ENCODE data around the gene DBF4. TPM values are rescaled to one million over a fixed set of nuclear protein-coding genes. Genes with fewer than 3 reads are reported as not detected.
"Not testable (repeated sequence)": the region's sequence is repeated elsewhere in the genome, so short reads cannot be mapped to it uniquely, and the experiment has no call there.

DBF4 gene
- polyA plus RNA-seq, 1 of the 3 experiments (the other 2 are of a cell fraction), result 7.6 TPM

DNA sequence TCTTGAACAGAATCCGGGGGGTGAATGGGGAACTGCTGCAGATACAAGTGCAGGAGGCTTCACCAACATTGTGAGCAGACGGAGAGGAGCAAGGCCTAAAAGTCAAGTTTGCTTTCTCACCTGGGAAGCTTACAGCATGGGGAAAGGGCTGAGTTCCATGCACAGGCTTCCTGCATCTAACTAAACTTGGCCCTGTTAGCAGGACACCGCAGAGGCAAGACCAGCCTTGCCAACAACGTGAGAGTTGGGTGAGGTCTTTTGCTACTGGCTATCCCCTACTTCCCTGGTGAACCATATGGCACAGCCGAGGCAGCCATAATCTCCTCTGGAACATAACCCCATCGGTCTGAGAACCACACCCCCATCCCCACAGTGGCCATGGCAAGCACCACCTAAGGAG, 43.6 kb downstream of the DBF4 start (continued):
- TF ChIP-seq, protein P1, sequence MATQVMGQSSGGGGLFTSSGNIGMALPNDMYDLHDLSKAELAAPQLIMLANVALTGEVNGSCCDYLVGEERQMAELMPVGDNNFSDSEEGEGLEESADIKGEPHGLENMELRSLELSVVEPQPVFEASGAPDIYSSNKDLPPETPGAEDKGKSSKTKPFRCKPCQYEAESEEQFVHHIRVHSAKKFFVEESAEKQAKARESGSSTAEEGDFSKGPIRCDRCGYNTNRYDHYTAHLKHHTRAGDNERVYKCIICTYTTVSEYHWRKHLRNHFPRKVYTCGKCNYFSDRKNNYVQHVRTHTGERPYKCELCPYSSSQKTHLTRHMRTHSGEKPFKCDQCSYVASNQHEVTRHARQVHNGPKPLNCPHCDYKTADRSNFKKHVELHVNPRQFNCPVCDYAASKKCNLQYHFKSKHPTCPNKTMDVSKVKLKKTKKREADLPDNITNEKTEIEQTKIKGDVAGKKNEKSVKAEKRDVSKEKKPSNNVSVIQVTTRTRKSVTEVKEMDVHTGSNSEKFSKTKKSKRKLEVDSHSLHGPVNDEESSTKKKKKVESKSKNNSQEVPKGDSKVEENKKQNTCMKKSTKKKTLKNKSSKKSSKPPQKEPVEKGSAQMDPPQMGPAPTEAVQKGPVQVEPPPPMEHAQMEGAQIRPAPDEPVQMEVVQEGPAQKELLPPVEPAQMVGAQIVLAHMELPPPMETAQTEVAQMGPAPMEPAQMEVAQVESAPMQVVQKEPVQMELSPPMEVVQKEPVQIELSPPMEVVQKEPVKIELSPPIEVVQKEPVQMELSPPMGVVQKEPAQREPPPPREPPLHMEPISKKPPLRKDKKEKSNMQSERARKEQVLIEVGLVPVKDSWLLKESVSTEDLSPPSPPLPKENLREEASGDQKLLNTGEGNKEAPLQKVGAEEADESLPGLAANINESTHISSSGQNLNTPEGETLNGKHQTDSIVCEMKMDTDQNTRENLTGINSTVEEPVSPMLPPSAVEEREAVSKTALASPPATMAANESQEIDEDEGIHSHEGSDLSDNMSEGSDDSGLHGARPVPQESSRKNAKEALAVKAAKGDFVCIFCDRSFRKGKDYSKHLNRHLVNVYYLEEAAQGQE (IDR thresholded peaks at IDR 0.05; ENCODE audit: low read depth, low read length), result no peak
- no peak for TF ChIP-seq CHD2 (IDR thresholded peaks at IDR 0.05; ENCODE audit: low read length, partially characterized antibody)
- TF ChIP-seq POLR2AphosphoS5 (IDR thresholded peaks at IDR 0.05; ENCODE audit: low read depth, low read length), result no peak
- TF ChIP-seq JUND (IDR thresholded peaks at IDR 0.05), result no peak
- TF ChIP-seq RFX5 (IDR thresholded peaks at IDR 0.05; ENCODE audit: low read length), result no peak

DNA sequence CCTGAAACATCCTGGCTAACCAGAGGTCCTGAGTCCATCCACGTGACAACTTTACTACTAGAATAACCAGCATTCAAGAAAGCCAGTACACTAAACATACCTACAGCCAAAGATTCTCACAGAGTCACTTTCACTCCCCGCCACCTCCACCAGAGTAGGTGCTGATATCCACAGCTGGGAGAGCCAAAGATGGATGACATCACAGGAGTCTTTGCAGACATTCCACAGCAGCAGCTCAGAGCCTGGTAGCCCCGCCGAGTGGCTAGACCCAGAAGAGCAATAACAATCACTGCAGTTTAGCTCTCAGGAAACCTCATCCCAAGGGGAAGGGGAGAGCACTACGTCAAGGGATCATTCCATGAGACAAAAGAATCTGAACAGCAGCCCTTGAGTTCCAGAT, 44.3 kb downstream of the DBF4 start:
- TF ChIP-seq NFIC (IDR thresholded peaks at IDR 0.05; ENCODE audit: borderline replicate concordance) (no peak), GATA2 (CRISPR knock-in tag; IDR thresholded peaks at IDR 0.05) (no peak), YY1 (IDR thresholded peaks at IDR 0.05; ENCODE audit: low read depth) (no peak), MXI1 (IDR thresholded peaks at IDR 0.05; ENCODE audit: low read depth, low read length) (no peak), FOXM1 (IDR thresholded peaks at IDR 0.05; ENCODE audit: low read depth) (no peak), MEF2A (IDR thresholded peaks at IDR 0.05; ENCODE audit: borderline replicate concordance, low read depth) (no peak), GABPA (IDR thresholded peaks at IDR 0.05; ENCODE audit: low read depth) (no peak), RXRA (IDR thresholded peaks at IDR 0.05; ENCODE audit: borderline replicate concordance, low read depth) (no peak), FOSL2 (IDR thresholded peaks at IDR 0.05; ENCODE audit: borderline replicate concordance, low read depth) (no peak), POLR2AphosphoS5 (IDR thresholded peaks at IDR 0.05; ENCODE audit: low read depth, low read length) (no peak), NRF1 (IDR thresholded peaks at IDR 0.05; ENCODE audit: low read depth, low read length) (no peak), SMC3 (IDR thresholded peaks at IDR 0.05; ENCODE audit: low read depth, low read length) (no peak), JUND (IDR thresholded peaks at IDR 0.05) (no peak), FOXJ3 (CRISPR knock-in tag; IDR thresholded peaks at IDR 0.05) (no peak), RFX5 (IDR thresholded peaks at IDR 0.05; ENCODE audit: low read length) (no peak)
- TF ChIP-seq, protein P2, sequence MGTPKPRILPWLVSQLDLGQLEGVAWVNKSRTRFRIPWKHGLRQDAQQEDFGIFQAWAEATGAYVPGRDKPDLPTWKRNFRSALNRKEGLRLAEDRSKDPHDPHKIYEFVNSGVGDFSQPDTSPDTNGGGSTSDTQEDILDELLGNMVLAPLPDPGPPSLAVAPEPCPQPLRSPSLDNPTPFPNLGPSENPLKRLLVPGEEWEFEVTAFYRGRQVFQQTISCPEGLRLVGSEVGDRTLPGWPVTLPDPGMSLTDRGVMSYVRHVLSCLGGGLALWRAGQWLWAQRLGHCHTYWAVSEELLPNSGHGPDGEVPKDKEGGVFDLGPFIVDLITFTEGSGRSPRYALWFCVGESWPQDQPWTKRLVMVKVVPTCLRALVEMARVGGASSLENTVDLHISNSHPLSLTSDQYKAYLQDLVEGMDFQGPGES (IDR thresholded peaks at IDR 0.05; ENCODE audit: low read depth, low read length), result no peak
- TF ChIP-seq, protein P3, sequence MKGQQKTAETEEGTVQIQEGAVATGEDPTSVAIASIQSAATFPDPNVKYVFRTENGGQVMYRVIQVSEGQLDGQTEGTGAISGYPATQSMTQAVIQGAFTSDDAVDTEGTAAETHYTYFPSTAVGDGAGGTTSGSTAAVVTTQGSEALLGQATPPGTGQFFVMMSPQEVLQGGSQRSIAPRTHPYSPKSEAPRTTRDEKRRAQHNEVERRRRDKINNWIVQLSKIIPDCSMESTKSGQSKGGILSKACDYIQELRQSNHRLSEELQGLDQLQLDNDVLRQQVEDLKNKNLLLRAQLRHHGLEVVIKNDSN (IDR thresholded peaks at IDR 0.05; ENCODE audit: borderline replicate concordance, low read depth), result no peak
- TF ChIP-seq, protein P4, sequence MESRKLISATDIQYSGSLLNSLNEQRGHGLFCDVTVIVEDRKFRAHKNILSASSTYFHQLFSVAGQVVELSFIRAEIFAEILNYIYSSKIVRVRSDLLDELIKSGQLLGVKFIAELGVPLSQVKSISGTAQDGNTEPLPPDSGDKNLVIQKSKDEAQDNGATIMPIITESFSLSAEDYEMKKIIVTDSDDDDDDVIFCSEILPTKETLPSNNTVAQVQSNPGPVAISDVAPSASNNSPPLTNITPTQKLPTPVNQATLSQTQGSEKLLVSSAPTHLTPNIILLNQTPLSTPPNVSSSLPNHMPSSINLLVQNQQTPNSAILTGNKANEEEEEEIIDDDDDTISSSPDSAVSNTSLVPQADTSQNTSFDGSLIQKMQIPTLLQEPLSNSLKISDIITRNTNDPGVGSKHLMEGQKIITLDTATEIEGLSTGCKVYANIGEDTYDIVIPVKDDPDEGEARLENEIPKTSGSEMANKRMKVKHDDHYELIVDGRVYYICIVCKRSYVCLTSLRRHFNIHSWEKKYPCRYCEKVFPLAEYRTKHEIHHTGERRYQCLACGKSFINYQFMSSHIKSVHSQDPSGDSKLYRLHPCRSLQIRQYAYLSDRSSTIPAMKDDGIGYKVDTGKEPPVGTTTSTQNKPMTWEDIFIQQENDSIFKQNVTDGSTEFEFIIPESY (IDR thresholded peaks at IDR 0.05; ENCODE audit: borderline replicate concordance, low read depth), result no peak
- POLR2A ChIA-PET, result no interaction called here
- no peak overlapping the region for H3K4me2 ChIP-seq
- H3K9me2 ChIP-seq, result no peaks in the 10 kb centered on the region
- H3K27me3 ChIP-seq (ENCODE audit: insufficient read depth), result no peaks in the 10 kb centered on the region
- no peaks in the 10 kb centered on the region for H3K9me3 ChIP-seq
- H3K36me3 ChIP-seq (replicated peaks in 1 of 2; ENCODE audit: control insufficient read depth in 1 of 2, insufficient read depth in 2 of 2, low read length in 1 of 2), result no peaks in the 10 kb centered on the region
- no peak overlapping the region for H2AFZ ChIP-seq (ENCODE audit: low read depth)
- H3K27ac ChIP-seq (ENCODE audit: low read depth in 2 of 2, low read length in 1 of 2), result no peak overlapping the region
- no peaks in the 10 kb centered on the region for H3K4me1 ChIP-seq (ENCODE audit: control insufficient read depth in 1 of 2, insufficient read depth in 2 of 2, low read depth in 1 of 2, low read length in 1 of 2)
- H3F3A ChIP-seq (replicated peaks; ENCODE audit: insufficient read depth), result no peaks in the 10 kb centered on the region
- no peak for DNase-seq
- no peak overlapping the region for H3K9ac ChIP-seq
- WGBS (ENCODE audit: low lambda C conversion rate), result 84% methylated on average over 5 of the region's 5 CpGs
- no peak overlapping the region for H3K4me3 ChIP-seq (ENCODE audit: low read depth in 2 of 2, low read length in 1 of 2)
- CTCF ChIA-PET, result interaction anchor here (1.3 to 1.7 kb wide), 5 partner anchors 9 to 191 kb away, joined by 3 to 6 read pairs (median 5); partner anchors contain the start of gene ADAM22
- H4K20me1 ChIP-seq (ENCODE audit: insufficient read depth), result no peaks in the 10 kb centered on the region
- H3K79me2 ChIP-seq (ENCODE audit: insufficient read depth), result no peaks in the 10 kb centered on the region; the same call in 1 of the 2 replicates

DNA sequence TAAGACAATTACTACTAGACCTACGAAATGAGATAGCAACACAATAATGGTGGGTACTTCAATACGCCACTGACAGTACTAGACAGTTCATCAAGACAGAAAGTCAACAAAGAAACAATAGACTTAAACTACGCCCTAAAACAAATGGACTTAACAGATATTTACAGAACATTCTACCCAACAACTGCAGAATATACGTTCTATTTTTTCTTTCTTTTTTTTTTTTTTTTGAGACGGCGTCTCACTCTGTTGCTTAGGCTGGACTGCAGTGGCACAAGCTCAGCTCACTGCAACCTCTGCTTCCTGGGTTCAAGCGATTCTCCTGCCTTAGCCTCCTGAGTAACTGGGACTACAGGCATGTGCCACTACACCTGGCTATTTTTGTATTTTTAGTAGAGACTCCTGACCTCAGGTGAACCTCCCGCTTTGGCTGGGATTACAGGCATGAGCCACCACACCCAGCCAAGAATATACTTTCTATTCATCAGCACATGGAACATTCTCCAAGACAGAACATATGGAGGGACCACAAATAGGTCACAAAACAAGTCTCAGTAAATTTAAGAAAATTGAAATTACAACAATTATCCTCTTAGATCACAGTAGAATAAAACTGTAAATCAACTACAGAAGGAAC, 46.6 kb downstream of the DBF4 start:
- H3K4me2 ChIP-seq; H3K79me2 ChIP-seq (ENCODE audit: insufficient read depth); H3K36me3 ChIP-seq (replicated peaks in 1 of 2; ENCODE audit: control insufficient read depth in 1 of 2, insufficient read depth in 2 of 2, low read length in 1 of 2); H3K4me3 ChIP-seq (ENCODE audit: low read depth in 2 of 2, low read length in 1 of 2); H3K9ac ChIP-seq; H3K9me3 ChIP-seq; DNase-seq; H3K27me3 ChIP-seq (ENCODE audit: insufficient read depth); POLR2A ChIA-PET; CTCF ChIA-PET; H4K20me1 ChIP-seq (ENCODE audit: insufficient read depth); H3F3A ChIP-seq (replicated peaks; ENCODE audit: insufficient read depth); H3K4me1 ChIP-seq (ENCODE audit: control insufficient read depth in 1 of 2, insufficient read depth in 2 of 2, low read depth in 1 of 2, low read length in 1 of 2); H2AFZ ChIP-seq (ENCODE audit: low read depth); H3K27ac ChIP-seq (ENCODE audit: low read depth in 2 of 2, low read length in 1 of 2); H3K9me2 ChIP-seq: not testable (repeated sequence)
- WGBS (ENCODE audit: low lambda C conversion rate), result 89% methylated on average over 8 of the region's 8 CpGs
